HEK293 (cell line): Measurements from ENCODE around the gene MSLN.

Source experiments
- HOXD13 ChIP-seq: sonication (generic); formaldehyde crosslinking; IDR thresholded peaks from 2 replicates; pipeline ENCODE4 v1.8.0; 2022; ENCODE audit warnings: missing genetic modification reagents, borderline replicate concordance
- MYNN ChIP-seq: fragments of 450-650 bp; formaldehyde crosslinking; IDR thresholded peaks from 2 replicates; pipeline ENCODE4 v1.5.1; 2016; ENCODE audit warnings: missing biosample characterization, missing genetic modification characterization, borderline replicate concordance
- TCF7L2 ChIP-seq: IDR thresholded peaks from 2 replicates; pipeline ENCODE4 v1.6.1; 2011; ENCODE audit warnings: low read depth, mild to moderate bottlenecking, inconsistent platforms, low read length, moderate library complexity, borderline replicate concordance
- ZNF10 ChIP-seq: fragments of 450-650 bp; formaldehyde crosslinking; IDR thresholded peaks from 2 replicates; pipeline ENCODE4 v1.5.1; 2017; ENCODE audit warnings: missing biosample characterization, missing genetic modification characterization
- ZNF23 ChIP-seq: fragments of 450-650 bp; formaldehyde crosslinking; IDR thresholded peaks from 2 replicates; pipeline ENCODE4 v1.5.1; 2016; ENCODE audit warnings: missing biosample characterization, missing genetic modification characterization, borderline replicate concordance
- ZNF768 ChIP-seq: fragments of 450-650 bp; formaldehyde crosslinking; IDR thresholded peaks from 2 replicates; pipeline ENCODE4 v1.5.1; 2018; ENCODE audit warnings: missing biosample characterization, mild to moderate bottlenecking, missing genetic modification characterization
- TF ChIP-seq, protein P1 (sequence below): fragments of 450-650 bp; formaldehyde crosslinking; IDR thresholded peaks from 2 replicates; pipeline ENCODE4 v1.5.1; 2016; ENCODE audit warnings: missing biosample characterization, missing genetic modification characterization
- TF ChIP-seq, protein P2 (sequence below): fragments of 450-650 bp; formaldehyde crosslinking; IDR thresholded peaks from 2 replicates; pipeline ENCODE4 v1.5.1; 2017; ENCODE audit warnings: missing biosample characterization, mild to moderate bottlenecking, missing genetic modification characterization, moderate library complexity
- TF ChIP-seq, protein P3 (sequence below): fragments of 450-650 bp; formaldehyde crosslinking; IDR thresholded peaks from 2 replicates; pipeline ENCODE4 v1.5.1; 2016; ENCODE audit warnings: missing biosample characterization, missing genetic modification characterization
- TF ChIP-seq, protein P4 (sequence below): fragments of 450-650 bp; formaldehyde crosslinking; IDR thresholded peaks from 2 replicates; pipeline ENCODE4 v1.5.1; 2016; ENCODE audit warnings: missing biosample characterization, missing genetic modification characterization, low read depth
- TF ChIP-seq, protein P5 (sequence below): fragments of 450-650 bp; formaldehyde crosslinking; IDR thresholded peaks from 2 replicates; pipeline ENCODE4 v1.5.1; 2016; ENCODE audit warnings: missing biosample characterization, missing genetic modification characterization

DNA sequence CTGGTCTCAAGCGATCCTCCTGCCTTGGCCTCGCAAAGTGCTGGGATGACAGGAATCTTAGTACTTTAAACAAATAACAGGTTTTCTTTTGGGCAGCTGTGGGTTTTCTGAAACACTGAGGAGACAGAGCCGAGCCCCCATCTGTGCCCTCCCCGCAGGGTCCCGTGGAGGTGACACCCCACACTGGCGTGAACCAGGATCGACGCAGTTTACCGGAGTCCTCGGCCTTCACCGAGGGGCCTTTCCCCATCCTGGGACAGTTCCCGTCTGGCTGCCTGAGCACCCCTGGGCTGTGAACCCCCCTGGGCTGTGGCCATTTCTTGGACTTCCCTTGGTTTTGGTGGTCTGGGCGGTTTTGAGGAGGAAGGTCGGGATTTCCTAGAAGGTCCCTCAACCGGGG lies 55.3 kb downstream of the MSLN start:
- TF ChIP-seq ZNF10 (tag by site-specific recombination), result no peak
- TF ChIP-seq HOXD13 (CRISPR knock-in tag), result no peak
- TF ChIP-seq, protein P1, sequence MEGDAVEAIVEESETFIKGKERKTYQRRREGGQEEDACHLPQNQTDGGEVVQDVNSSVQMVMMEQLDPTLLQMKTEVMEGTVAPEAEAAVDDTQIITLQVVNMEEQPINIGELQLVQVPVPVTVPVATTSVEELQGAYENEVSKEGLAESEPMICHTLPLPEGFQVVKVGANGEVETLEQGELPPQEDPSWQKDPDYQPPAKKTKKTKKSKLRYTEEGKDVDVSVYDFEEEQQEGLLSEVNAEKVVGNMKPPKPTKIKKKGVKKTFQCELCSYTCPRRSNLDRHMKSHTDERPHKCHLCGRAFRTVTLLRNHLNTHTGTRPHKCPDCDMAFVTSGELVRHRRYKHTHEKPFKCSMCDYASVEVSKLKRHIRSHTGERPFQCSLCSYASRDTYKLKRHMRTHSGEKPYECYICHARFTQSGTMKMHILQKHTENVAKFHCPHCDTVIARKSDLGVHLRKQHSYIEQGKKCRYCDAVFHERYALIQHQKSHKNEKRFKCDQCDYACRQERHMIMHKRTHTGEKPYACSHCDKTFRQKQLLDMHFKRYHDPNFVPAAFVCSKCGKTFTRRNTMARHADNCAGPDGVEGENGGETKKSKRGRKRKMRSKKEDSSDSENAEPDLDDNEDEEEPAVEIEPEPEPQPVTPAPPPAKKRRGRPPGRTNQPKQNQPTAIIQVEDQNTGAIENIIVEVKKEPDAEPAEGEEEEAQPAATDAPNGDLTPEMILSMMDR (tag by site-specific recombination), result no peak
- no peak for TF ChIP-seq ZNF23 (tag by site-specific recombination)
- TF ChIP-seq, protein P2, sequence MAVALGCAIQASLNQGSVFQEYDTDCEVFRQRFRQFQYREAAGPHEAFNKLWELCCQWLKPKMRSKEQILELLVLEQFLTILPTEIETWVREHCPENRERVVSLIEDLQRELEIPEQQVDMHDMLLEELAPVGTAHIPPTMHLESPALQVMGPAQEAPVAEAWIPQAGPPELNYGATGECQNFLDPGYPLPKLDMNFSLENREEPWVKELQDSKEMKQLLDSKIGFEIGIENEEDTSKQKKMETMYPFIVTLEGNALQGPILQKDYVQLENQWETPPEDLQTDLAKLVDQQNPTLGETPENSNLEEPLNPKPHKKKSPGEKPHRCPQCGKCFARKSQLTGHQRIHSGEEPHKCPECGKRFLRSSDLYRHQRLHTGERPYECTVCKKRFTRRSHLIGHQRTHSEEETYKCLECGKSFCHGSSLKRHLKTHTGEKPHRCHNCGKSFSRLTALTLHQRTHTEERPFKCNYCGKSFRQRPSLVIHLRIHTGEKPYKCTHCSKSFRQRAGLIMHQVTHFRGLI (tag by site-specific recombination), result no peak
- no peak for TF ChIP-seq TCF7L2
- TF ChIP-seq, protein P3, sequence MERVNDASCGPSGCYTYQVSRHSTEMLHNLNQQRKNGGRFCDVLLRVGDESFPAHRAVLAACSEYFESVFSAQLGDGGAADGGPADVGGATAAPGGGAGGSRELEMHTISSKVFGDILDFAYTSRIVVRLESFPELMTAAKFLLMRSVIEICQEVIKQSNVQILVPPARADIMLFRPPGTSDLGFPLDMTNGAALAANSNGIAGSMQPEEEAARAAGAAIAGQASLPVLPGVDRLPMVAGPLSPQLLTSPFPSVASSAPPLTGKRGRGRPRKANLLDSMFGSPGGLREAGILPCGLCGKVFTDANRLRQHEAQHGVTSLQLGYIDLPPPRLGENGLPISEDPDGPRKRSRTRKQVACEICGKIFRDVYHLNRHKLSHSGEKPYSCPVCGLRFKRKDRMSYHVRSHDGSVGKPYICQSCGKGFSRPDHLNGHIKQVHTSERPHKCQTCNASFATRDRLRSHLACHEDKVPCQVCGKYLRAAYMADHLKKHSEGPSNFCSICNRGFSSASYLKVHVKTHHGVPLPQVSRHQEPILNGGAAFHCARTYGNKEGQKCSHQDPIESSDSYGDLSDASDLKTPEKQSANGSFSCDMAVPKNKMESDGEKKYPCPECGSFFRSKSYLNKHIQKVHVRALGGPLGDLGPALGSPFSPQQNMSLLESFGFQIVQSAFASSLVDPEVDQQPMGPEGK (tag by site-specific recombination), result no peak
- TF ChIP-seq ZNF768, result no peak
- TF ChIP-seq, protein P4, sequence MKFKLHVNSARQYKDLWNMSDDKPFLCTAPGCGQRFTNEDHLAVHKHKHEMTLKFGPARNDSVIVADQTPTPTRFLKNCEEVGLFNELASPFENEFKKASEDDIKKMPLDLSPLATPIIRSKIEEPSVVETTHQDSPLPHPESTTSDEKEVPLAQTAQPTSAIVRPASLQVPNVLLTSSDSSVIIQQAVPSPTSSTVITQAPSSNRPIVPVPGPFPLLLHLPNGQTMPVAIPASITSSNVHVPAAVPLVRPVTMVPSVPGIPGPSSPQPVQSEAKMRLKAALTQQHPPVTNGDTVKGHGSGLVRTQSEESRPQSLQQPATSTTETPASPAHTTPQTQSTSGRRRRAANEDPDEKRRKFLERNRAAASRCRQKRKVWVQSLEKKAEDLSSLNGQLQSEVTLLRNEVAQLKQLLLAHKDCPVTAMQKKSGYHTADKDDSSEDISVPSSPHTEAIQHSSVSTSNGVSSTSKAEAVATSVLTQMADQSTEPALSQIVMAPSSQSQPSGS (tag by site-specific recombination), result no peak
- TF ChIP-seq MYNN (tag by site-specific recombination), result no peak
- TF ChIP-seq, protein P5, sequence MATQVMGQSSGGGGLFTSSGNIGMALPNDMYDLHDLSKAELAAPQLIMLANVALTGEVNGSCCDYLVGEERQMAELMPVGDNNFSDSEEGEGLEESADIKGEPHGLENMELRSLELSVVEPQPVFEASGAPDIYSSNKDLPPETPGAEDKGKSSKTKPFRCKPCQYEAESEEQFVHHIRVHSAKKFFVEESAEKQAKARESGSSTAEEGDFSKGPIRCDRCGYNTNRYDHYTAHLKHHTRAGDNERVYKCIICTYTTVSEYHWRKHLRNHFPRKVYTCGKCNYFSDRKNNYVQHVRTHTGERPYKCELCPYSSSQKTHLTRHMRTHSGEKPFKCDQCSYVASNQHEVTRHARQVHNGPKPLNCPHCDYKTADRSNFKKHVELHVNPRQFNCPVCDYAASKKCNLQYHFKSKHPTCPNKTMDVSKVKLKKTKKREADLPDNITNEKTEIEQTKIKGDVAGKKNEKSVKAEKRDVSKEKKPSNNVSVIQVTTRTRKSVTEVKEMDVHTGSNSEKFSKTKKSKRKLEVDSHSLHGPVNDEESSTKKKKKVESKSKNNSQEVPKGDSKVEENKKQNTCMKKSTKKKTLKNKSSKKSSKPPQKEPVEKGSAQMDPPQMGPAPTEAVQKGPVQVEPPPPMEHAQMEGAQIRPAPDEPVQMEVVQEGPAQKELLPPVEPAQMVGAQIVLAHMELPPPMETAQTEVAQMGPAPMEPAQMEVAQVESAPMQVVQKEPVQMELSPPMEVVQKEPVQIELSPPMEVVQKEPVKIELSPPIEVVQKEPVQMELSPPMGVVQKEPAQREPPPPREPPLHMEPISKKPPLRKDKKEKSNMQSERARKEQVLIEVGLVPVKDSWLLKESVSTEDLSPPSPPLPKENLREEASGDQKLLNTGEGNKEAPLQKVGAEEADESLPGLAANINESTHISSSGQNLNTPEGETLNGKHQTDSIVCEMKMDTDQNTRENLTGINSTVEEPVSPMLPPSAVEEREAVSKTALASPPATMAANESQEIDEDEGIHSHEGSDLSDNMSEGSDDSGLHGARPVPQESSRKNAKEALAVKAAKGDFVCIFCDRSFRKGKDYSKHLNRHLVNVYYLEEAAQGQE (tag by site-specific recombination), result no peak
